HepG2 (cell line): ENCODE measurements around the gene UBE2O. TPM values are rescaled to one million over a fixed set of nuclear protein-coding genes. Genes with fewer than 3 reads are reported as not detected.
A peak's percentile ranks its signal among the peaks of the same experiment; 100 is the strongest.

Experiments
- AGO2 ChIP-seq: fragments of 200-400 bp; formaldehyde crosslinking; optimal IDR thresholded peaks from 2 replicates; pipeline ENCODE3; 2017; ENCODE audit warnings: mild to moderate bottlenecking, low read depth, low read length, moderate library complexity
- BRD4 ChIP-seq: sonication (generic); formaldehyde crosslinking; IDR thresholded peaks from 2 replicates; pipeline ENCODE4 v1.4.0; 2020; ENCODE audit warnings: missing genetic modification reagents
- CTCF ChIP-seq: sonication (generic); formaldehyde crosslinking; IDR thresholded peaks from 2 replicates; pipeline ENCODE4 v1.5.0; 2020; ENCODE audit warnings: mild to moderate bottlenecking, missing genetic modification reagents, moderate library complexity
- FOXC1 ChIP-seq: sonication (generic); formaldehyde crosslinking; IDR thresholded peaks from 2 replicates; pipeline ENCODE4 v1.8.0; 2022; ENCODE audit warnings: mild to moderate bottlenecking, missing genetic modification reagents, borderline replicate concordance
- HIC2 ChIP-seq: sonication (generic); formaldehyde crosslinking; IDR thresholded peaks from 2 replicates; pipeline ENCODE4 v1.9.0; 2022; ENCODE audit warnings: low read depth, missing genetic modification reagents
- HOXA3 ChIP-seq: sonication (generic); formaldehyde crosslinking; IDR thresholded peaks from 2 replicates; pipeline ENCODE4 v1.5.0; 2020; ENCODE audit warnings: missing genetic modification reagents
- MED8 ChIP-seq: sonication (generic); formaldehyde crosslinking; IDR thresholded peaks from 2 replicates; pipeline ENCODE4 v1.8.1; 2023; ENCODE audit warnings: mild to moderate bottlenecking, missing genetic modification reagents; ENCODE audit not compliant: insufficient replicate concordance
- NAIF1 ChIP-seq: sonication (generic); formaldehyde crosslinking; IDR thresholded peaks from 2 replicates; pipeline ENCODE4 v1.5.0; 2020; ENCODE audit warnings: mild to moderate bottlenecking, missing genetic modification reagents, borderline replicate concordance
- PATZ1 ChIP-seq: sonication (generic); formaldehyde crosslinking; IDR thresholded peaks from 2 replicates; pipeline ENCODE4 v1.4.0; 2020; ENCODE audit warnings: missing genetic modification reagents
- POLR2AphosphoS5 ChIP-seq: IDR thresholded peaks from 2 replicates; pipeline ENCODE4 v1.6.1; 2012; ENCODE audit warnings: low read depth, low read length
- REXO4 ChIP-seq: sonication (generic); formaldehyde crosslinking; IDR thresholded peaks from 2 replicates; pipeline ENCODE4 v1.8.0; 2022; ENCODE audit warnings: missing genetic modification reagents, mild to moderate bottlenecking, borderline replicate concordance
- SOX6 ChIP-seq, 2 experiments: fragments of 450-650 bp in 1 of 2; sonication (generic) in 1 of 2; formaldehyde crosslinking in 1 of 2; IDR thresholded peaks; 2 replicates each; pipeline versions ENCODE4 v1.4.0 to v1.6.1; 2017 to 2020; ENCODE audit warnings: antibody characterized with exemption in 1 of 2, mild to moderate bottlenecking in 1 of 2, missing genetic modification reagents in 1 of 2
- ZNF121 ChIP-seq: sonication (generic); formaldehyde crosslinking; IDR thresholded peaks from 2 replicates; pipeline ENCODE4 v1.5.0; 2020; ENCODE audit warnings: mild to moderate bottlenecking, missing genetic modification reagents
- ZNF142 ChIP-seq: sonication (generic); formaldehyde crosslinking; IDR thresholded peaks from 2 replicates; pipeline ENCODE4 v1.4.0; 2020; ENCODE audit warnings: missing genetic modification reagents
- ZNF616 ChIP-seq: sonication (generic); formaldehyde crosslinking; IDR thresholded peaks from 2 replicates; pipeline ENCODE4 v1.5.0; 2020; ENCODE audit warnings: low read depth, mild to moderate bottlenecking, missing genetic modification reagents
- ZNF891 ChIP-seq: sonication (generic); formaldehyde crosslinking; IDR thresholded peaks from 2 replicates; pipeline ENCODE4 v1.5.0; 2020; ENCODE audit warnings: mild to moderate bottlenecking, missing genetic modification reagents
- polyA plus RNA-seq, 8 experiments: library from polyadenylated mRNA; depleted of rRNA in 3 of 8; stranded (reverse) in 7 of 8; unstranded in 1 of 8; fragments of >200 nt; fragmentation: Illumina TruSeq in 4 of 8; extraction: Trizol in 4 of 8; gene quantifications; 2 replicates each; pipeline versions ENCODE4 v1.2.1 to v1.2.3, GENCODE V29; 2011 to 2016; ENCODE audit warnings: low read depth in 4 of 8, missing spikeins in 1 of 8, mixed read lengths in 1 of 8; ENCODE audit not compliant: insufficient read depth in 1 of 8
- total RNA-seq, 5 experiments: library from RNA; depleted of rRNA; stranded (reverse); fragments of >200 nt; fragmentation: Illumina TruSeq; extraction: Trizol; gene quantifications; 2 replicates each; pipeline ENCODE4 v1.2.3, GENCODE V29; 2016; ENCODE audit warnings: low read depth in 1 of 5

Gene UBE2O
- total and polyA plus RNA-seq, 2 of the 13 experiments (the other 11 are each of a cell fraction or from before 2014, with no cell fraction given): 21.5 to 23.5 TPM

- peak; percentile 14; the same call in 1 of the 2 replicates for TF ChIP-seq ZNF142 (CRISPR knock-in tag)
- TF ChIP-seq HOXA3 (CRISPR knock-in tag): peak; percentile 9; the same call in 1 of the 2 replicates
- TF ChIP-seq ZNF121: peak; percentile 97
- TF ChIP-seq FOXC1 (CRISPR knock-in tag): peak; percentile 38; the same call in 1 of the 2 replicates
- TF ChIP-seq AGO2: peak; percentile 70
- TF ChIP-seq REXO4 (CRISPR knock-in tag): no peak
- TF ChIP-seq PATZ1 (CRISPR knock-in tag): peak; percentile 6; the same call in 1 of the 2 replicates
- TF ChIP-seq POLR2AphosphoS5: peak; percentile 60; the same call in 1 of the 2 replicates
- peak; percentile 9 for TF ChIP-seq MED8 (CRISPR knock-in tag)
- TF ChIP-seq NAIF1 (CRISPR knock-in tag): no peak
- 0 out of 2 replicates have a peak, but pooled peaks have one; percentile 25 for TF ChIP-seq ZNF616
- no peak for TF ChIP-seq BRD4 (CRISPR knock-in tag)
- TF ChIP-seq CTCF (CRISPR knock-in tag): 0 out of 2 replicates have a peak, but pooled peaks have one; percentile 31
- TF ChIP-seq SOX6 (IDR thresholded peaks at IDR 0.05): no peak
- TF ChIP-seq SOX6 (CRISPR knock-in tag; IDR thresholded peaks at IDR 0.05): 0 out of 2 replicates have a peak, but pooled peaks have one; percentile 37
- TF ChIP-seq ZNF891 (CRISPR knock-in tag): peak; percentile 60; the same call in 1 of the 2 replicates
- TF ChIP-seq HIC2 (CRISPR knock-in tag): no peak
Observed at GRCh38 chr17:76379646-76380376, 73.1 kb downstream of the UBE2O start (continued).
